A673 (cell line): ENCODE results near the gene DCX.

Experiments used
- EZH2 ChIP-seq: fragments of 200-600 bp; sonication (generic); IDR thresholded peaks from 2 replicates; pipeline ENCODE4 v1.6.1; 2017; ENCODE audit warnings: borderline replicate concordance, low read depth, mild to moderate bottlenecking, mixed read lengths, antibody characterized with exemption, low read length; ENCODE audit not compliant: poor library complexity, severe bottlenecking
- TF ChIP-seq, protein P1 (sequence below): fragments of 300-800, 200-600 bp; sonication (generic); conservative IDR thresholded peaks from 2 replicates; pipeline ENCODE4 v1.5.1; 2017; ENCODE audit warnings: low read depth, mild to moderate bottlenecking, antibody characterized with exemption, low read length, moderate library complexity, mixed read lengths

DNA sequence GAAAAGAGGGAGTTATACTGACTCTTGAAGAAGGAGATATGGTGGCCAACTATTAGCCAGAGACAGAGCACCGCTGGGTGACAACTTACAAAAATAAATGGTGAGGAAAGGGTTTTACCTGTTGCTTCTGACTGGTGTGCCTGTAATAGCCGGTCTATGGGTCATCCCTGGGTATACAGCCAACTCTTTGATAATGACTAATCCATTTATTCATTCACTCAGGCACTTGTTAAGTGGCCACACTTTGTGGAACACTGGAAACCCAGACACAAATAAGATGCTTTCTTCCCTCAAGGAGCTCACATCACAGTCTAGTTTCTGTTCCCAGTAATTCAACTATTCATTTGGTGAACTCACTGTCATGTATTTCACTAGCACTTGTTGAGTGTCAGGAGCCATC, 128.5 kb downstream of the DCX start:
- TF ChIP-seq, protein P1, sequence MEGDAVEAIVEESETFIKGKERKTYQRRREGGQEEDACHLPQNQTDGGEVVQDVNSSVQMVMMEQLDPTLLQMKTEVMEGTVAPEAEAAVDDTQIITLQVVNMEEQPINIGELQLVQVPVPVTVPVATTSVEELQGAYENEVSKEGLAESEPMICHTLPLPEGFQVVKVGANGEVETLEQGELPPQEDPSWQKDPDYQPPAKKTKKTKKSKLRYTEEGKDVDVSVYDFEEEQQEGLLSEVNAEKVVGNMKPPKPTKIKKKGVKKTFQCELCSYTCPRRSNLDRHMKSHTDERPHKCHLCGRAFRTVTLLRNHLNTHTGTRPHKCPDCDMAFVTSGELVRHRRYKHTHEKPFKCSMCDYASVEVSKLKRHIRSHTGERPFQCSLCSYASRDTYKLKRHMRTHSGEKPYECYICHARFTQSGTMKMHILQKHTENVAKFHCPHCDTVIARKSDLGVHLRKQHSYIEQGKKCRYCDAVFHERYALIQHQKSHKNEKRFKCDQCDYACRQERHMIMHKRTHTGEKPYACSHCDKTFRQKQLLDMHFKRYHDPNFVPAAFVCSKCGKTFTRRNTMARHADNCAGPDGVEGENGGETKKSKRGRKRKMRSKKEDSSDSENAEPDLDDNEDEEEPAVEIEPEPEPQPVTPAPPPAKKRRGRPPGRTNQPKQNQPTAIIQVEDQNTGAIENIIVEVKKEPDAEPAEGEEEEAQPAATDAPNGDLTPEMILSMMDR = no peak
- no peak for TF ChIP-seq EZH2
